SW 1271 (cell line): ENCODE data around the gene HELB.

ENCODE experiments used
- DNase-seq, 2 experiments: peaks; one replicate each; lab custom pipeline; 2025; lab: John Stamatoyannopoulos, UW

HELB gene

GRCh38 chr12:66361703-66362102 lies 59.4 kb downstream of the HELB start:
- DNase-seq, result no peak

- DNase-seq, result no peak
Observed at GRCh38 chr12:66365718-66366490, 63.6 kb downstream of the HELB start.

GRCh38 chr12:66367015-66367667 lies 64.8 kb downstream of the HELB start:
- DNase-seq, result no peak

- no peak for DNase-seq
Observed at GRCh38 chr12:66371982-66372381, 69.7 kb downstream of the HELB start.

- DNase-seq, result no peak
Observed at GRCh38 chr12:66375560-66375959, 73.3 kb downstream of the HELB start.

- no peak for DNase-seq
Observed at GRCh38 chr12:66379616-66380015, 77.3 kb downstream of the HELB start.

- DNase-seq, result no peak
Observed at GRCh38 chr12:66380769-66381535, 78.7 kb downstream of the HELB start.

- no peak for DNase-seq
Observed at GRCh38 chr12:66387117-66387516, 84.8 kb downstream of the HELB start.
